Activated gamma-delta T cell (primary cell): ENCODE results near the gene RALGAPB.
"Not testable (repeated sequence)": the region's sequence is repeated elsewhere in the genome, so short reads cannot be mapped to it uniquely, and the experiment has no call there.

Source experiments
- DNase-seq: peaks from one replicate; lab custom pipeline; 2025; lab: John Stamatoyannopoulos, UW
- total RNA-seq, 2 donors: gene quantifications; one replicate each; lab custom pipeline; 2026; lab: John Stamatoyannopoulos, UW

The RALGAPB gene
- 152 to 167 reads per million in 2 donors for total RNA-seq

DNA sequence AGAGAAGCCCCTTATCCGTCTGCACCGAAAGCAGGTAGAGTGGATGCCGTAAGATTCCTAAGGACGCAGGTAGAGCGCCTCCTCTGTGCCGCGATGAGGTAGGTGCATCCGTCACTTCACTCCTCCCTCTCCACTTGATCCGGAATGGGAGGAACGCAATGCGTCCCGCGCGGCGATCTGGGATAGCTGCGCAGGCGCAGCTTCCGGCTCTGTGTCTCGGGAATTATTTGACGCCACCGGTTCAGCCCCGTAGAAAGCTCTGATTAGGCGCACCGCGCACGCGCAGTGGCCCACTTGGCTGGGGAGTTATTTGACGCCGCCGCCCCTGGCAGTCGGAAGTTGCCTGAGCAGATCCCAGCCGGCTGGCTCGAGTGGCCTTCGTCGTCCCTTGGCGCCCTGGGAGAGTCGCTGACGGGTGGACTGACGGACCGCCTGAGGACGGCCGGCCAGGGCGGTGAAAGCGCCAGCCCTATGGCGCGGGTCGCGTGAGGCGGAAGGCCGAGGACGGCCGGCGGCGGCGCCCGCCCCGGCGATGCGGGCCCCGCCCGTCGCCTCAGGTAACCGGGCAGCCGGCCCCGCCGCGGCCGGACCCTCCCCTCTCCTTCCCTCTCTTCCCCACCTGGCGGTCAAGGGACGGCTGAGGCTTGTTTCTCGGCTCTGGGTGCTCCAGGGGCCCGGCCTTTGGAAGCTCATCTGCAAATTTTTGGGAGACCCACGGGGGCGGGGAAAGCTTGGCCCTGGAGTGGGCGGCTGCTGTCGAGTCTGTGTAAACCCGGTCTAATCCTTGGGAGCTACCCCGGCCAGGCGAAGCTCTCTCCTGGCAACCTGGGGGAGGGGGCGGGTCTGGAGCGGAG is at the start of gene RALGAPB:
RALGAPB (plus strand) TSS at position 331 of the 854 bp plus-strand sequence. CDS start 15,590 bp downstream, outside the sequence.
- DNase-seq = peak; percentile 99

DNA sequence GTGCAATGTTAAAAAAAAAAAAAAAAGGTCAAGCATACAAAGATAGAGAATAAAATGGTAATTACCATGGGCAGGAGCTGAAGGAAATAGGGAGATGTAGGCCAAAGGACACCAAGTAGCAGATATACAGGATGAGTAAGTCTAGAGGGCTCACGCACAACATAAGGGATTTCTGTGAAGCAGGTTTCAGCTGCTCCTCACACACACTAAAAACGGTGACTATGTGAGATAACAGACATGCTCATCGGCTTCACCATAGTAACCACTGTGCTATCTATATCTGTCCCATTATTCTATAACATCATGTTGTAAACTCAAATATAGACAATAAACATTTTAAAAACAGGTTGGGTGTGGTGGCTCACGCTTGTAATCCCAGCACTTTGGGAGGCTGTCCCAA is 49.1 kb upstream of the RALGAPB start:
- no peak for DNase-seq

DNA sequence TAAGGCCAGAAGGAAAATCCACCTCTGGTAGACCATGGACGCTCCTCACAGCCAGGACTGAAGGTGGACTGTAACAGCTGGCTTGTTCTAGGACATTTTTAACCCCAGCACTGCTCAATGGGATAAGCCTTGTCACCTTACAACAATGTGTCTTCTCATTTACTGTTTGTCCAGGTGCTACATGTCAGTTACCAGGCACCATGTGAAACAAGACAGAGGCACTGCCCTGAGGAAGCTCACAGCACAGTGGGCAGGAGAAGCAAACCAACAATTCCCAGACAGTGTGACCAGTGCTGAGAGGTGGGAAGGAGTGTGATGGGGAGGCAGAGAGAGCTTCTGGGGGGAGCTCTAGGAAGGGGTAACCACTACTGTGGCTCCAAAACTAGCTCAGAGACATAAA is 48.2 kb upstream of the RALGAPB start:
- no peak for DNase-seq

DNA sequence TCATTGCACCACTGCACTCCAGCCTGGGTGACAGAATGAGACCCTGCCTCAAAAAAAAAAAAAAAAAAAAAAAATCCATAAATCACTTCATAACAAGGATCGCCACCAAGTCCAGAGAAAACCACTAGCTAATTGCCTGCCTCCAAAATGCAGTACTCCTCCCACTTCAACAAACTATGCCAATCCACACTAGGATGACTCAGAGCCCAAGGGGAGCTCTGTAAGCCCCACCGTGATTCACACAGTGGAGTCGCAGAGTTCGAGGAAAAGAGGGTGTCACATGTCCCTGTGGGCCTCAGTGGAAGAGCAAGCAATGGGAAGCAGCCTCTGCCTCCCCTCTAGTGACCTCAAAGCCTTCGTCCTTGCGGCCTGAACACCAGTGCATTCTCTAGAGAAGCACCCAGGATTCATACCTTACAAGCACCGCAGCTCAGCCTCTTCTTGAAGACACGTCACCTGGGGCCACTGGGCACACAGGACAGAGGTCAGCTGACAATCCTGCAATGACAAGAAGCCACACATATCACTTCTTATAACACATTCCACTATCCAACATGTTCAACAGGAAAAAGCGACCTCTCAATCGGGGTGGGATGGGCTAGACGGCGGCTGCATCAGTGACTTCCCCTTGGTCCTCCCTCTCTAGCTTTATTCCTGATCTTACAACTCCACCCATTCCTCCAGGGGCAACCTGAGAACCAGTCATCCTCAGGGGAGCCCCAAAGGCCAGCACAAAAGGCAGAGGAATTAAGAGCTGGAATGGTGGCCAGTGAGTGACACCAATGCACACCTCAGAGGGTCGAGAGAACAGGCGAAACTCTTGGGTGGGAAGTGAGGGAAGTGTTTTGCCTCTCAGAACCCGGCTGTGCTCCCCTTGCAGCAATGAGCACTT is 46.4 kb upstream of the RALGAPB start:
- DNase-seq = no peak

DNA sequence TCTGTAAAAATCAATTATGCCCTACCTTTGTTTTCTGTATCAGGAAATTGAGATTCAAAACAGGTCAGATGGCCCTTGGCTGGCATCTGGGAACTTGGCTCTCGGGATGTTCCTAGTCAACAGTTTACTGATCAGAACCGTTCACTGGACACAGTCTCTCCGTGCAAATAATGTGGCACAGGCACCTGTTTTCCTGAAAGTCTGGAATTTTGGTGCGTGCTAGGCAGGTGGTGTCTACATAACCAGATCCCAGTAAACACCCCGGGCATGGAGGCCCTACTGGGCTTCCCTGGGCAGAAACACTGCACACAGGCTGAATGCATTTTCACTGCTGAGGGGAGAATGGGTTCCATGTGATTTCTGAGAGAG is 45.0 kb upstream of the RALGAPB start:
- DNase-seq = no peak

DNA sequence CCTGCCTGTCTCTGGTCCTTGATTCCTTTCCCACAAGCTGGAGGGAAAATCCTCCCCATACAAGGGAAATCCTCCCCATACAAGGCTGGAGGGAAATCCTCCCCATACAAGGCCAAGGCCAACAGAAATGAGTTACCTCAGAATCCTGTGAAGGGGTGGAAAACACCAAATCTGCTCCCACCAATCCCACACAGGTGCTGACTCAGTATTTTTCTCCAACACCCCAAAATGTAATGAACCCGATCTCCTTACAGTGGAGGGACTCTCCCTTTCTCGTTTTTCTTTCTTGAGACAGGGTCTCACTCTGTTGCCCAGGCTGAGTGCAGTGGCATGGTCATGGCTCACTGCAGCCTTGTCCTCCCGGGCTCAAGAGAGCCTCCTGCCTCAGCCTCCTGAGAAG is 43.8 kb upstream of the RALGAPB start:
- DNase-seq = no peak

DNA sequence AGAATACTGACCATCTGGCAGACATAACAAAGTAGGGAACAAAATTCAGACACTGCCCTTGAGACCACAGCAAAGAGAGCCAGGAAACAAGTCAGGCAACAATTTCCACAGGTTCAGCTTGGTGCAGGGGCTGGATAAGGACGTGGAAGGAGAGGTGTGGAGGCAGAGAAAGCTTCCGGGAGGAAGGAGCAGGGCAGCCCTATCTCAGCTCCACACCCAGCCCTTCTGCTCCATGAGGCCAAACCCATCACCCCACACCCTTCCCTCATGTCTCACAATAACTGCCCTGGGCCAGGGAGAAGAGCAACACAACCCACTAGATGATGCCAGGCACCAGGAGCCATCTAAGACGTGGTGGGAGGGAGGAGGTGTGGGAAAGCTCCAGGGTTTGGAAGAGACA is 43.3 kb upstream of the RALGAPB start:
- no peak for DNase-seq

DNA sequence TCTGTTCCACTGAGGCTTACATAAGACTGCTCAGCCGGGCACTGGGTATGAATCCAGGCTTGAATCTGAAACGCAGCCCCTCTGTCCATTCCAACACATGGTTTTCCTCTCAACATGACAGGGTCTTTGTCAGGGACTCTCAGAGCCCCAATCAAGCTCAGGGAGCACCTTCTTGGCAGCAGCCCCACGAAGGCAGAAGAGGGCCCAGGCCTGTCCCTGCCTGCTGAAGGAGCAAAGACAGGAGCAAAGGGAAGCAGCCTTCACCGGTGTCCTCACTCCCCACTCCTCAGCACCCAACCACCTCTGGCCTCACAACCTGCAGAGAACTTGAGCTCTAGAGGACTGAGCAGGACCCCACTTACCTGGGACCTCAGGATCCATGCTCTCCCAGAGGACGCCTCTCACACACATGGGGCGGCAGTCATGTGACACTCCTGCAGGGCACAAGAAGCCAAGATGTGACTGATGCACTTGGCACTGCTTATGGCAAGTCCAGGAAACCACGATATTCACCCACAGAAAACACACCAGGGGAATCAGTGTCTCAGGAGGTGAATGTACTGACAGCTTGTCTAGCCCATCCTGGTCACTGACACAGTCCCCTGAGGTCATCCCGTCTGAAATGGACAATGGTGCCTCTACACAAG is 41.8 kb upstream of the RALGAPB start:
- DNase-seq = no peak

DNA sequence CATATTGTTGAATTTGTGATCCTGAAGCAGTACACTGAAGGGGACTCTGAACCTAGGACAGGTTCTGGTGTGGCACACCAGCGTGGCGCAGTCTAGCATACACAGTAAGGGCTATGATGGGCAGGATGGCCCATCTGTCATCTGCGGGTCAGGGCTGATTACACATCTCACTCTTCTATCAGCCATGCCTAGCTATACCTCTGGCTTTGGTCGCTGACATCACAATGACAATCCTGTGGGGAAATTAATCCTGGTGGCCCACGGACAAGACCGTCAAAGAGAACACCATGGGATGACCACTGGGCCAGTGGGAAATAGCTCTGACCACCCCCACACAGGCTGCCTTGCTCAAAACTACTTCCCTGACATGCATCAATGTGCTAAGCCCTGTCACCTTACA is 40.4 kb upstream of the RALGAPB start:
- DNase-seq = no peak

DNA sequence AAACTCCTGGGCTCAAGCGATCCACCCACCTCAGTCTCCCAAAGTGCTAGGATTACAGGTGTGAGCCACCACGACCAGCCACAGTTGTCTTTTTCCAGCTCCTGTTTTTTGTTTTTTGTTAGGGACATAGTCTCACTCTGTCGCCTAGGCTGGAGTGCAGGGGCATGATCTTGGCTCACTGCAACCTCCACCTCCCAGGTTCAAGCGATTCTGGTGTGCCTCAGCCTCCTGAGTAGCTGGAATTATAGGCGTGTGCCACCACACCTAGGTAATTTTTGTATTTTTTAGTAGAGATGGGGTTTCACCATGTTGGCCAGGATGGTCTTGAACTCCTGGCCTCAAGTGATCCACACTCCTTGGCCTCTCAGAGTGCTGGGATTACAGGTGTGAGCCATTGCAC is 39.8 kb upstream of the RALGAPB start:
- not testable (repeated sequence) for DNase-seq

DNA sequence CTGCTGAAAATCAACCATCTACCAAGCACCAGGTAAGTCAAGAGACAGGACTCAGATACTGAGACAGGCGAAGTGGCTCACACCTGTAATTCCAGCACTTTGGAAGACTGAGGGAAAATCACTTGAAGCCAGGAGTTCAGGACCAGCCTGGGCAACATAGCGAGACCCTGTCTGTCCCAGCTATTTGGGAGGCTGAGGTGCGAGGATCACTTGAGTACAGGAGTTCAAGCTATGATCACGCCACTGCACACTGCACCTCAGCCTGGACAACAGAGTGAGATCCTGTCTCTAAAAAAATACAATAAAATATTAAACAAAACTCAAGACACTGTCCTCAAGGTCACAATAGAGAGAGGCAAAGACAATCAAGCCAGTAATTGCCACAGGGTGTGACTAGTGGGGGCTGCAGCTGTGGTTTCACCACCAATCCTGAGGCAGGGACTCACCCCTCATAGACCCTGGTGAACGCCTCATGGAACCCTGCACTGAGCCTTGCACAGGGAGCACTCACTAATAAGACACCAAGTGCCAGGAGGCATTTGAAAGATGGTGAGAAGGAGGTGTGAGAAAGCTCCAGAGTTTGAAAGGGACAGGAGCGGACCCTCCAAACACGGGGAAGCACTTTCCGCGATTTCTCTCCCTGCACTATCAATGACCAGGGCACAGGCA is 39.2 kb upstream of the RALGAPB start:
- DNase-seq = no peak

DNA sequence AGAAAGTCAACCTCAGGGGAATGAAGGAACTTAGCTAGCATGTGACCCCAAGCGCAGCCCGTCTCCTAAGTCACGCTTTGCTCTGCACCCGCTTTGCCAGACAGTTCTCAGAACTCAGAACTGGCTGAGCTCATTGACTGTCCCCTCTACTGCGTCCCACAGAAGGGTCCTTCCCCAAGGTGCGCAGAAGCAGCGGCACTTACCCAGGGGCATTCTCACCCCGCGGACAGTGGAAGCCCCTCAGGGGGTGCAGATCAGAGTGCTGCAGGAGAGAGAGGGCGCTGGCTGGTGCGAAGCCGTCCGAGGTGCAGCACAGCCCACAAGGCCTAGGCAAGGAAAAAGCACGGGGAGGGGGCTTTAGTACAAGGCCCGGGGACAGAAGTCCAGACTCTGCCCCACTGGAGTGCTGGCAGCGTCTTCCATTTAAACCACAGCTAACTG is 38.3 kb upstream of the RALGAPB start:
- DNase-seq = peak; percentile 12

DNA sequence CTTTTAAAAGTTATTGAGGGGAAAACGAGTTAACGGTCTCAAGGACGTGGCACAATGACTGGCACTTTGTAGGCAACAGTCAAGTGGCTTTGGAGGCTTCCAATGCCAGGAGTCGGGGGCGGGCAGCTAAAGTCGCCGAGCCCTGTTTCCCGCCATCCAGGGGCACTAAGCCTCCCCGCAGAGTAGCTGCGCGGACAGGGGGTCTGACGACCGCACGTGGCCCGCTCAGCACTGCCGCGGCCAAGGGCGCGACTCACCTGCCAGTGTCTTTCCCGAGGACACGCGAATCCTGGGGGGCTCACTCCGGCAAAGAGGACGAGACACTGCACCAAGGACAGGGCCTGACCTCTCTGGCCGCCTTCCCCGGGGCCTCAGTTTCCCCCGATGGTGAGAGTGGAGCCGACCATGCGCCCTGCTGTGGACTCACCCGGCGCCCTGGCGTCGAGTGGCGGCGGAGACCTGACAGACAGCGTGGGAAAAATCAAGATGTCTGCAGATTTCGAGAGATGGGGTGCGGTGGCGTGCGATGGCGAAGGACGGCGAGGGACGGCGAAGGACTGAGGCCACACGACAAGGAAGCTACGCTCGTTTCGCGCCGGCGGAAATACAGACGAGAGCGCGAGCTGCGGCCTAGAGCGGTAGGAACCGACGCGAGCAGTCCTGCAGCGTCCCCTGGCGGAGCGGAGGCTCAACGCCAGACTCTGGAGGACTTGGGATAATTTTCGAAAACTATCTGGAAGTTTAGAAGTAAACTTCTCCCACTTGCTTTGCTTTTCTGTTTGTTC is 37.7 kb upstream of the RALGAPB start, which contains the start of gene SNHG17:
SNHG17 (minus strand) TSS at position 559 of the 785 bp plus-strand sequence.
- peak; percentile 77 for DNase-seq

DNA sequence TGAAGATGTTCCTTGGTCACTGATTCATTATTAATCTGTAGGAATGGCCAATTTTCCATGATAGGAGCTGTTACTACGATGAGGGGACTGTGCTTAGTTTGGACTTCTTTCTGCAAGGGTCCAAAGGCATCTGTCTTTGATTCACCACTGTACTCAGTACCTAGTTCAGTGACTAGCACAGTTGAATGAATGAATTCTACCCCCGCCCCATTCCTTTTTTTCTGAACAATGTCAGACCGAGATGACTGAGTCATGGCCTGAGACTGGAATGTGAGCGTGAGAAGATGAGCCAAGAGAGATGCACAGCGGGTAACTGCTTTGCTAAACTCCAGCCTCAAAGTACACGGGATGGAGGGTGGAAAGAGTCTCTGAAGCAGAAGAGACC is 37.1 kb upstream of the RALGAPB start:
- no peak for DNase-seq

DNA sequence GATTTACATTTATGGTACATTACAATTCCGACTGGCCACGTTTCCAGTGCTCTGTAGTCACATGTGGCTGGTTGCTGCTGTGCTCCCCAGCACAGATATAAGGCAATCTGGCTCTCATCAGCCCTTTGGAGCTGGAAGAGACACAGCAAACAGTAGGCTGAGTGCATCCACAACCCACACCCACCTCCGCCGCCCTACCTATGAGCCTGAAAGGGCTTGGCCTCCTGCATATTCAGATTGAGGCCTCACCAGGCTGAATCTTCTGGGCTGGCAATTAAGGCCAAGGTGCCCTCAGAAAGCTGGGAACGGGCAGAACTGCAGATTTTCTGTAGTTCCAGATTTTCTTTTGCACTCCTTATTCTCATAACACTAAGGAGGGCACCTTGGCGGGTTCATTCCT is 34.8 kb upstream of the RALGAPB start:
- DNase-seq = no peak

DNA sequence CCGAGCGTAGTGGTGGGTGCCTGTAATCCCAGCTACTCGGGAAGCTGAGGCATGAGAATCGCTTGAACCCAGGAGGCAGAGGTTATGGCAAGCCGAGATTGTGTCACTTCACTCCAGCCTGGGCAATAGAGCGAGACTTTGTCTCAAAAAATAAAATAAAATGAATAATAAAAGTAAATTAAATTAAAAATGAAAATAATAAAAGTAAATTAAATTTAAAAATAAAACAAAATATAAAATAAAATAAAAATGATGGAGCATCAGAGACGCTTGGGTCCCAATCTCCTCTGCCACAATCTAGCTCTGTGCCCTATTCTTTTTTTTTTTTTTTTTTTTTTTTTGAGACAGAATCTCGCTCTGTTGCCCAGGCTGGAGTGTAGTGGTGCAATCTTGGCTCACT is 31.5 kb upstream of the RALGAPB start:
- not testable (repeated sequence) for DNase-seq

DNA sequence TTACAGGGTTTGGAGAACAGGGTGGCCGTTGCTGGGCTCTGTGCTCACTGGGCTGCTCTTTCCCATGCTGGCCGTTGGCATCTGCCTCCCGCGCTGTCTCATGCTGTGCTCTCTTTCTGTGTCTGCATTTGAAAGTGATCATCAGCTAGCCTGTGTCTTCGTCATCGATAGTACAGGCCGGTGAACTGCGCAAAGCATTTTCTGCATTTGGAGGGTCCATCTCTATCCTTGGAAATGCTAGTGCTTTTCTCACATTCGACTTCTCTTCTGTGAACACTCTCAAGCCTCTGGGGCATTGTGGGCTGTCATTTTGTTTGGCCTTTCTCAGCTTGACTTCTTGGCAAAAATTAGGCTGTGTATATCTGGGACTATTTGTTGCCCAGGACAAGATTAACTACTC is 30.7 kb upstream of the RALGAPB start:
- no peak for DNase-seq

DNA sequence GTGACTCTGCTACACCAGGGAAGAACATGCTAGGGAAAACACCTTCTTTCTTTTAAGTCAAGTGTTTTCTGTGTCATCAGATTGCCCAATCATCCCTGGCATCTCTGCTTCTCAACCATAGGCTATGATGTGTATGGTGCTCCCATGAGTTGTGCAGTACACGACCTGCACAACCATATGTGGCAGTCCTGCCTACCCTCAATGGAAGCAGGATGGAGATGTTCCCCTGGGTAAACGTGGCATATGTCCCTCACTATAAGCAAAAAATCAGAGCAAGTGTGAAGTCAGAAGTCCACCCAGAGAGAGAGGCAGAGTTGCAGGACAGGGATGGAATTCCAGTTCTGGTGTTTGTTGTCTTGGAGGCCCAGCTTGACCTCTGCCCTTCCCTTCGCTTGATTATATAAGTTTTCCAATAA is 27.3 kb upstream of the RALGAPB start:
- no peak for DNase-seq

DNA sequence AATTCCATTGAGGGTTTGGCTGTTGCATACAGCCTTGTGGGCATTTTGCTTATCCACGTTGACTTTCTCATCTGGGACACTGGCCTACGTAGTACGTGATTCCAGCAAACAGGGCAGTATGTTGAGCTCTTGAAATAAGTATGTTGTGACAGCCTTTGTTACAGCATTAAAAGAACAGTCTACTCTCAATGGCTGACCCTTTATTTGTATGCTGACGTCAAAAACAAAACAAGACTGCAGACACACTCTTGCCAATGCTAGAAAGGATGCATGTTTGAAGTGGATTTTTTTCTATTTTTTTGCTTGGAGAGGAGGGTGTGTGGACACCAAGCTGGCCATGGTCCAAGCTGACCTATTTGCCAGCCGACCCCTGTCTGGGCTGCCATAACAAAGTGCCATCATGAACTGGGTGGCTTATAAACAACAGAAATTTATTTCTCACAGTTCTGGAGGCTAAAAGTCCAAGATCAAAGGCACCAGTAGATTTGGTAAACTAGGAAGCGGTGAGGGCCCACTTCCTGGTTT is 26.7 kb upstream of the RALGAPB start:
- no peak for DNase-seq

DNA sequence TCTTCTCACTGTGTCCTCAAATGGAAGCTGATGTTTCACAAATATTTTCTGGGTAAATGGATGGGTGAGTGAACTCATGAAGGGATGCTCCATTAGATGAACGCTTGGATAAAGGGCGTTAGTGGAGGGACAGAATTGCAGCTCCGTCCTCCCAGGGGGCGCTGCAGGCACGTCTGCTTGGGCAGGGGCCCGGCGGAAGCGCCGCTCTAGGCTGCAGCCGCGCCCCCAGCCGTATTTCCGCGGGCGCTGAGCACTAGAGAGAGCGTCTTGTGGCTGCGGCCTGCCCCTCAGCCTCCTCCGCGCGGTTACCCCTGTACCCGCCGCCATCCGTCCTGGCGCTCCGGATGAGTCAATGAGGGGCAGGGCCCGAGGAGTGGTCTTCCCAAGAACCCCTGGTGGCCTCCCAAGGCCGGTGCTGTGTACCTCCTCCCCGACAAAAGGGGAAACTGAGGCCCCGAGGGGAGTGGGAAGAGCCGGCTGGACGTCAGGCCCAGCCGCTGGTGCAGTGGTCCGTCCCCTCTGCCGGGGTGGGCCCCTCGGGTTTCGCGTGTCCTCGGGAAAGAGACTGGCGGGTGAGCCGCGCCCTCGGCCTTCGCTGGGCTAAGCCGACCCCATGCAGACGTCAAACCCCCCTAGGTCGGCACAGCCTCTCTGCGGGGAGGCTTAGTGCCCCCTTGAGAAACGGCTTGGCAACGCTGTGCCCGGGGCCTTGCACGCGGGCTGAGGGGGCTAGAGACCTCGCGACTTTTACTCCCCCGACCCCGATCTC is 26.0 kb upstream of the RALGAPB start:
- peak; percentile 85 for DNase-seq
